ENCODE measurements around the gene DNAJB8.
A peak's percentile ranks its signal among the peaks of the same experiment; 100 is the strongest.

DNAJB8 gene

GRCh38 chr3:128490915-128491690 lies 24.4 kb upstream of the DNAJB8 start:
- in situ Hi-C loops (cut with HindIII; ENCODE audit: low sequenced_read_pairs): no loop called here
- no peak for DNase-seq (ENCODE audit: low read depth)
- TF ChIP-seq CTCF (IDR thresholded peaks at IDR 0.05; ENCODE audit: low read depth, low read length, missing control alignments): no peak
- no peak overlapping the region for H3K4me3 ChIP-seq (ENCODE audit: low read depth, low read length)

- in situ Hi-C loops (cut with HindIII; ENCODE audit: low sequenced_read_pairs): no loop called here
- DNase-seq (ENCODE audit: low read depth): no peak
- TF ChIP-seq CTCF (IDR thresholded peaks at IDR 0.05; ENCODE audit: low read depth, low read length, missing control alignments): no peak
- no peak overlapping the region for H3K4me3 ChIP-seq (ENCODE audit: low read depth, low read length)
Measured at GRCh38 chr3:128490650-128490914, 23.9 kb upstream of the DNAJB8 start.

- DNase-seq (ENCODE audit: low read depth): no peak
- in situ Hi-C loops (cut with HindIII; ENCODE audit: low sequenced_read_pairs): no loop called here
- peak overlapping the region; percentile 25 for H3K4me3 ChIP-seq (ENCODE audit: low read depth, low read length)
- peak; percentile 4 for TF ChIP-seq CTCF (IDR thresholded peaks at IDR 0.05; ENCODE audit: low read depth, low read length, missing control alignments)
Measured at GRCh38 chr3:128489927-128490649, 23.4 kb upstream of the DNAJB8 start.

GRCh38 chr3:128489674-128489926 lies 22.9 kb upstream of the DNAJB8 start:
- no peak for DNase-seq (ENCODE audit: low read depth)
- peak overlapping the region; percentile 25 for H3K4me3 ChIP-seq (ENCODE audit: low read depth, low read length)
- TF ChIP-seq CTCF (IDR thresholded peaks at IDR 0.05; ENCODE audit: low read depth, low read length, missing control alignments): no peak
- in situ Hi-C loops (cut with HindIII; ENCODE audit: low sequenced_read_pairs): no loop called here

- in situ Hi-C loops (cut with HindIII; ENCODE audit: low sequenced_read_pairs): no loop called here
- no peak for TF ChIP-seq CTCF (IDR thresholded peaks at IDR 0.05; ENCODE audit: low read depth, low read length, missing control alignments)
- H3K4me3 ChIP-seq (ENCODE audit: low read depth, low read length): peak overlapping the region; percentile 25
- no peak for DNase-seq (ENCODE audit: low read depth)
Measured at GRCh38 chr3:128488991-128489673, 22.4 kb upstream of the DNAJB8 start.

- in situ Hi-C loops (cut with HindIII; ENCODE audit: low sequenced_read_pairs): no loop called here
- no peak for DNase-seq (ENCODE audit: low read depth)
- H3K4me3 ChIP-seq (ENCODE audit: low read depth, low read length): peak overlapping the region; percentile 46
- no peak for TF ChIP-seq CTCF (IDR thresholded peaks at IDR 0.05; ENCODE audit: low read depth, low read length, missing control alignments)
Measured at GRCh38 chr3:128488636-128488990, 21.9 kb upstream of the DNAJB8 start.
